ENCODE measurements around the gene LYPD3. TPM values are rescaled to one million over a fixed set of nuclear protein-coding genes. Genes with fewer than 3 reads are reported as not detected.

Gene LYPD3
- not detected in 2 replicates for total RNA-seq

GRCh38 chr19:43465468-43466120 lies at the start of gene LYPD3:
TSS of gene LYPD3 (minus strand) at chr19:43465608. CDS start at chr19:43465571, 37 bp downstream.

GRCh38 chr19:43504426-43505185 lies 39.2 kb upstream of the LYPD3 start, which contains the start of gene PHLDB3:
TSS of gene PHLDB3 (minus strand) at chr19:43504746. CDS start at chr19:43504118, 628 bp downstream.

GRCh38 chr19:43414554-43414953 lies 50.9 kb downstream of the LYPD3 start, which contains the start of gene TEX101:
TSS of gene TEX101 (plus strand) at chr19:43414890. CDS start at chr19:43415920, 1,030 bp downstream.

Other genes starting within 250 kb of the LYPD3 start
- gene PSG9, start 196.1 kb downstream of the LYPD3 start, total RNA-seq: not detected in 2 replicates
- gene CD177, start 111.9 kb downstream of the LYPD3 start, total RNA-seq: not detected in 2 replicates
- gene TEX101, start 50.7 kb downstream of the LYPD3 start, total RNA-seq: not detected in 2 replicates
- gene PHLDB3, start 39.1 kb upstream of the LYPD3 start, total RNA-seq: 8.8 and 9.1 TPM in 2 replicates
- 55.8 and 114 TPM in 2 replicates for gene ETHE1, start 61.6 kb upstream of the LYPD3 start, total RNA-seq
- not detected in 2 replicates for gene ZNF575, start 67.6 kb upstream of the LYPD3 start, total RNA-seq
- 16.2 and 17.2 TPM in 2 replicates for gene XRCC1, start 109.9 kb upstream of the LYPD3 start, total RNA-seq
- gene PINLYP, start 110.2 kb upstream of the LYPD3 start, total RNA-seq: 0.15 and 0.97 TPM in 2 replicates
- 23.1 and 28.3 TPM in 2 replicates for gene IRGQ, start 130.5 kb upstream of the LYPD3 start, total RNA-seq
- 15.3 and 27.2 TPM in 2 replicates for gene ZNF576, start 131.0 kb upstream of the LYPD3 start, total RNA-seq
- not detected in 2 replicates for gene SRRM5, start 146.5 kb upstream of the LYPD3 start, total RNA-seq
- gene ZNF428, start 154.0 kb upstream of the LYPD3 start, total RNA-seq: 50.7 and 51.7 TPM in 2 replicates
- gene CADM4, start 174.2 kb upstream of the LYPD3 start, total RNA-seq: 3.0 and 3.2 TPM in 2 replicates
- 54.9 and 91.9 TPM in 2 replicates for gene PLAUR, start 204.6 kb upstream of the LYPD3 start, total RNA-seq

All from epithelial cell of umbilical artery (primary cell).